NCI-H774 (cell line): ENCODE data around the gene DQX1.
A peak's percentile ranks its signal among the peaks of the same experiment; 100 is the strongest.
"Not testable (repeated sequence)": the region's sequence is repeated elsewhere in the genome, so short reads cannot be mapped to it uniquely, and the experiment has no call there.

ENCODE experiments used
- DNase-seq: peaks from one replicate; lab custom pipeline; 2025; lab: John Stamatoyannopoulos, UW

The DQX1 gene

GRCh38 chr2:74491648-74492544, 34.1 kb downstream of the DQX1 start:
- no peak for DNase-seq

- no peak for DNase-seq
These were observed 36.1 kb downstream of the DQX1 start for GRCh38 chr2:74489906-74490305.

DNA sequence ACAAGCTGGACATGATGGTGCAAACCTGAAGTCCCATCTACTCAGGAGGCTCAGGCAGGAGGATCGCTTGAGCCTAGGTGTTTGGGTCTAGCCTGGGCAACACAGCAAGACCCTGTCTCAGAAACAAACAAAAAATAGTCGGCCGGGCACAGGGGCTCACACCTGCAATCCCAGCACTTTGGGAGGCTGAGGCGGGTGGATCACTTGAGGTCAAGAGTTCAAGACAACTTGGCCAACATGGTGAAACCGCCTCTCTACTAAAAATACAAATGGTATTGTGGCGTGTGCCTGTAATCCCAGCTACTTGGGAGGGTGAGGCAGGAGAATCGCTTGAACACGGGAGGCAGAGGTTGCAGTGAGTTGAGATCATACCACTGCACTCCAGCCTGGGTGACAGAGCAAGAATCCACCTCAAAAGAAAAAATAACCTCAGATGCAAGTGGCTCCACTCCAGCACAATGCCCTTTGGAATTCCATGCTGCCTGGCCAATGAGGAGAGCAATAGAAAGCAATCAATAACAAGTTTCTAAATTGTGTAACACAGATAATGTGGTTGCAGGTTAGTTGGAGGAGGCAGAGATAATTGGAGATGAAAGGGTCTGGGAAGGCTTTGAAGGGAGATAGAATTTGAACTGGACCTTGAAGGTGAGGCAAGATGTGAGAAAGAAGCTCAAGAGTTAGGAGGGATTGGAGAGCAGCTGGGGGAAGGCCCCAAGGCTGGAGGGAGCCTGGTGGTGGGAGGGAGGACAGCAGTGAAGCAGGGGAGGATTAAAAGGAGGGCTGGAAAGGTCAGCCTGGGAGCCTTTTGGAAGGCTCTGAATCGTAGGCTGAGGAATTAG, 37.2 kb downstream of the DQX1 start:
- no peak for DNase-seq

DNA sequence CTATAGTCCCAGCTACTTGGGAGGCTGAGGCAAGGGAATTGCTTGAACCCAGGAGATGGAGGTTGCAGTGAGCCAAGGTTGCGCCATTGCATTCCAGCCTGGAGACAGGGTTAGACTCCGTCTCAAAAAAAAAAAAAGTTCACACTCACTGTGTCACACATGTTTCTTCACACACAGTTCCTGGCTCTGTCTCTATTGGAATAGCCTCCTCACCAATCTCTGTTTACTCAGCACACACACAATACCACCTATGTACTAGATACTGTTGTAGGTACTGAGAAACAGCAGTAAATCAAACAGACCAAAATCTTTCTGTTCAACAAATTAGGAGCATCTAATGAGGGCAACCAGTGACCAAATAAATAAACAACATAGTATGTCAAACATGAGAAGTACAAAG, 39.9 kb downstream of the DQX1 start:
- no peak for DNase-seq

DNA sequence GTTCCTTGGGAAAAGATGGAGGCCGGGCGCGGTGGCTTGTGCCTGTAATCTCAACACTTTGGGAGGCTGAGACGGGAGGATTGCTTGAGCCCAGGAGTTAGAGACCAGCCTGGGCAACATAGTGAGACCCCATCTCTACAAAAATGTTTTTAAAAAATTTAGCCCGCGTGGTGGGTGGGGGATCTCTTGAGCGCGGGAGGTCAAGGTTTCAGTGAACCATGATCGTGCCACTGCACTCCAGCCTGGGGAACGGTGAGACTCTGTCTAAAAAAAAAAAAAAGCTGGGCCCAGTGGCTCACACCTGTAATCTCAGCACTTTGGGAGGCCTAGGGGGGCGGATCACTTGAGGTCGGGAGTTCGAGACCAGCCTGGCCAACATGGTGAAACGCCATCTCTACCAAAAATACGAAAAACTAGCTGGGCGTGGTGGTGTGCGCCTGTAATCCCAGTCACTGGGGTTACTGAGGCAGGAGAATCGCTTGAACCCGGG, 42.3 kb downstream of the DQX1 start:
- DNase-seq, result not testable (repeated sequence)

DNA sequence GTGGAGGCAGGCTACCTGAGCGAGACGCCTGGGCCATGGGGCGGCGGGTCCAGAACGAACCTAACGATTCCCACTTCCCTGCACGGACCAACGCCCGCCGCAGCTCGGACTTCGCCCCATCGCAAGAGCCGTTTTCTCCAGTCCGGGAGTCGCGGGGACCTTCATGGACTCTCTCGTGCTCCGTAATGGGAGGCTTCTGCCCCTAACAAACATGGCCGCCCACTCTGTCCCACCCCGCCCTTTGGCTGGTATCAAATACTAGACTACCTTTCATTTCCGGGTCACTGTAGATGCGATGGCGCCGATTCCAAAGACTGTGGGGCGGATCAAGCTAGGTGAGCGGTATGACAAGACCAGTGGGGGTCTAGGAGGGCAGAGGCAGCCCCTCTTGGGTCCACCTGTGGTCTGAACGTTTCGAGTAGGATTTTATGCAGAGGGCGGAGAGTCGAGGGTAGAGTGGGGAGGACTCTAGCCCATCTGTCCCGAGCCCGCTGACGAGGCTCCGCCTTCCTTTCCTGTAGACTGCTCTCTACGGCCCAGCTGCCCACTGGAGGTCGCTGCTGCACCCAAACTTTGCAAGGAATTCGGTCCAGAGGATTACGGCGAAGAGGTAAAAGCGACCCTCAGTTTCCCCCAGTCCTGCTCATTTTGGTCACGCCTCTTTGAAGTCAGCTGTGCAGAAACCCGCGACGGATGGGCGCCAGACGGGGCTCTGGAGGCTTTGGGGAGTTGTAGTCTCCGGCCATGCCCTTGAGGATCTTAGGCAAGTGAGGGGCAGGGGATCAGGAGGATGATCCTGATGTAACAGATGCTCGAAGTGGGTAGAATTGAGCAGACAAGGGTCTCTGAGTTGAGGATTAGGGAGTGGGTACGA, 43.0 kb downstream of the DQX1 start, which contains the start of the genes CCDC142 and TTC31:
Gene CCDC142, minus strand, starts transcription at position 198 of the 874 bp plus-strand sequence. Its CDS starts 161 bp downstream, at position 37.
Gene TTC31, plus strand, starts transcription at position 281 of the 874 bp plus-strand sequence. Its CDS starts 15 bp downstream, at position 296.
- DNase-seq, result peak; percentile 91

DNA sequence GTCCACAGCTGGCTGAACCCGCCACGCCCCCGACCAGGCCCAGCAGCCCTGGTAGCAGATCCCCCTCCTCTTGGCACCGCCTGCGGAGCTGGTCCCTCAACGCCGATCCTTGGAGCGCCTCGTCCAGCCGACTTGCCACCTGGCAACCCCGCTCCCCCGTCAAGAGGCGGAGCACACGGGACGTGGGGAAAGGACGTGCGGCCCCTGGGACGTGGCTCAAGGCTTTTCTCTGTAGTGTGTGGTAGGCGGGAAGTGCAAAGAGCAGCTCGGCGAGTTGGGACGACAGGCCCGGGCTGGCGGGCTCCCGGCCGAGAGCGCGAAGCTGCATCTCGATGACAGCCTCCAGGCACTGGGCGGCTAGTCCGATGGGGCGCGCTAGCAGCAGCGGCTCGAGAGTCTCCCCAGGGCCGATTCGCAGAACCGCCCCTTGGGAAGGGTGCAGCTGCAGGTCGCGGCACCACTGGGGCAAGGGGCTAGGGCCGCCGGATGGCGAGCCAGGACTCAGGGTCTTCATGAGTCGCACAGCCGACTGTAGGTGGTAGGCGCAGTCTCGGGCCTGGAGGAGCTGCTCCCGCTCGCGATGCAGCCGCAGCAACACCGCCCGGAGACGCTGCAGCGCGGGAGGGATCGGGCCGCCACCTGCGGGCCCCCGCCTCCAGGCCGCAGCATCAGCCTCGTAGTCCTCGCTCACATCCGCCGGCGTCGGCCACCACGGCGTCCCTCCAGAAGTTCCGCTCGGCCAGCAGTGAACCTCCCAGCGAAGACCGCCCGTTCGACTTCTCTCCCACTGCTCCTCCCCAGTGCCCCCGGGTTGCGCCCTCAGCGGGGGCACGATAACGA, 43.9 kb downstream of the DQX1 start:
- no peak for DNase-seq

GRCh38 chr2:74481431-74481830, 44.6 kb downstream of the DQX1 start:
- DNase-seq, result no peak

GRCh38 chr2:74474899-74475298, 51.1 kb downstream of the DQX1 start:
- DNase-seq, result no peak

GRCh38 chr2:74474481-74474880, 51.5 kb downstream of the DQX1 start:
- no peak for DNase-seq

GRCh38 chr2:74472945-74473258, 53.1 kb downstream of the DQX1 start:
- no peak for DNase-seq

- peak; percentile 92 for DNase-seq
These were observed 53.7 kb downstream of the DQX1 start, which contains the start of gene MRPL53 for GRCh38 chr2:74472086-74472944. Gene MRPL53 (minus strand): TSS chr2:74472680. CDS start chr2:74472660, 20 bp downstream.

GRCh38 chr2:74471332-74472065, 54.5 kb downstream of the DQX1 start:
- DNase-seq, result no peak

DNA sequence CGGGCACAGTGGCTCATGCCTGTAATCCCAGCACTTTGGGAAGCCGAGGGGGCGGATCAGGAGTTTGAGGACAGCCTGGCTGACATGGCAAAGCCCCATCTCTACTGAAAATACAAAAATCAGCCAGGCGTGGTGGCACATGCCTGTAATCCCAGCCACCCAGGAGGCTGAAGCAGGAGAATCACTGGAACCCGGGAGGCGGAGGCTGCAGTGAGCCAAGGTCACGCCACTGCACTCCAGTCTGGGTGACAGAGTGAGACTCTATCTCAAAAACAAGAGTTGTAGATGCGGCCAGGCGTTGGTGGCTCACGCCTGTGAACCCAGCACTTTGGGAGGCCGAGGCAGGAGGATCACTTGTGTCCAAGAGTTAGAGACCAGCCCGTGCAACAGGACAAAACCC, 55.3 kb downstream of the DQX1 start:
- DNase-seq, result not testable (repeated sequence)
